ENCODE results near the gene PIP5KL1.

Gene PIP5KL1

DNA sequence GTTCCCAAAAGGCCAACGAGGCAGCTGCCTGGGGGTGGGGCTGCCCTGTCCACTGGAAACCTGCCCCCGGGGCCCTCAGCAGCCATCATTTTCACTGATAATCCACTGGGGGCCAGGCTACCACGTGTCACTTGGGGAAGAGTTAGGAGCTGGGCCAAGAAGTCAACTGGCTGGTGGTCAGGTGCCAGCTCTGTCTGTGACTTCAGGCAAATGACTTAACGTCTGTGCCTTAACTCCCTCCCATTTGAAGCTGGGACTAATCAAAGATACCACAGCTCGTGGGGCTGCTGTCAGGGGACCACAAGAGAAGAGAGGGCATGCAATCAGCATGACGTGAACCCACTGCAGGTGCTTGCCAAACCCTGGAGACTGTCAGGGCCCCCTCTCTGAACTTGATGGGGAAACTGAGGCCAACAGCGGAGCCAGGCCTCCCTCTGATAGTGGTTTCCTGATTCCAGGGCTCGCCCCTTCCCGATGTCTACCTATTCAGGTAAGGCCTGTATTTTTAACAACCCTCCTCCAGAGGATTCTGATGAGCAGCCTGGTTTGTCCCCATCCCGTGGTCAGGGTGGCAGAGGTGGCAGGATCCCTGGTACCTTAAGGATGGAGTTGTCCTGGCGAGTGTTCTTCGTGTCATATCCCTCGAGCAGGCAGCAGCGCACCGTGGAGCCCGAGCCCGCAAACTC lies 19.4 kb upstream of the PIP5KL1 start:
- no peak for DNase-seq (ENCODE audit: low read depth)

DNA sequence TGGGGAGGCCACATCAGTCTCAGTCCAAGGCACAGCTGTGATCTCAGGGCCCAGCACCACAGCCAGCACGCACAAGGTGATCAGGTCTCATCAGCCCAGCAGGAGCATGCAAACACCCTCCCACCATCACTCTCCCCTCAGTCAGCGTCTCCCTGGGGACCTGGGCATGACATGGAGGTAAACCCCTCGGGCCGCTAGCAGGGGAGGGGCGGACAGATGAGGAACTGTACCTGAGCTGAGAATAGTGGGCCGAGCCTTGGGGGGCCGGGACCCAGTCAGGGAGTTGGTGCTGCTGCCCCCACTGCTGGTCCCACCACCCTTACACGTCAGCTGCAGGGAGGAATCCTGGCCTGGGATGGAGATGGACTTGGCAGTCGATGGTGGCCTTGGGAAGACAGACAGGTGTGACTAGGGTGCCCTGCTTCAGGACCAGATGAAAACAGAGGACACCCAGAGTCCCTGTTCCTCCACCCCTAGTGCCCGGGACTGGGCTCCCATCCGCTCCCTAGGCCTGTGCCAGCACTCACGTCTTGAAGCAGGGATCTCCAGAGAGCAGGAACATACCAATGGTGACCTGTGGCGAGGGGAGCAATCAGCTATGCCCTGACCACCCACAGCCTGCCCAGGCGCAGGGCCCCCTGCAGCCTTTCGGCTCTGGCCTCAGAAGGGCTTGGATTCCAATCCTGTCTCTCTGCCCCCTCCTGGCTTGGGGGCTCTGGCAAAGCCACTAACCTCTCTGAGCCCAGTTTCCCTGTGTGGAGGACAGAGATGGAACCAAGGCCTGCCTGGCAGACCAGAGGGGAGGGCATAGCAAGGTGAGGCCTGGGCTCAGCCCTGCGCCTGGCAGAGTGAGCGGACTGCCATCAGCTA lies 17.5 kb upstream of the PIP5KL1 start:
- DNase-seq (ENCODE audit: low read depth), result no peak

DNA sequence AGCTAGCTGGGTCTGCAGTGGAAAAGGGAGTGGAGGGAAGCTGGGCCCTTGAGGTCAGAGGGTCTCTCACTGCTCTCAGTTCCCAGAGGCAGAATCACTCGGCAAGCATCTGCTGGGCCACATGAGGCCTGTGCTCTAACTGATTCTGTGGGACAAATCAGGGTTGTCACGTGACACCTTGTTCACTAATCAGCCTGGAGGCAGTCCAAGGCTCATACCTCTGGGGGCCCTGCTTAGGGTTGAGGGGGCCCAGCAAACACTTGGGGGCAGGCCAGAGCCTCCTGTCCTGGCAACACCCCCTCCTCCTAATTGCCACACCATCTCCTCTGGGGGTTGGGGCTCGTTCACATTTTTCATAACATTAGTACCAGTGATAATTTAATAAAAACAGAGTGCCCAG lies 16.2 kb upstream of the PIP5KL1 start:
- DNase-seq (ENCODE audit: low read depth), result no peak

DNA sequence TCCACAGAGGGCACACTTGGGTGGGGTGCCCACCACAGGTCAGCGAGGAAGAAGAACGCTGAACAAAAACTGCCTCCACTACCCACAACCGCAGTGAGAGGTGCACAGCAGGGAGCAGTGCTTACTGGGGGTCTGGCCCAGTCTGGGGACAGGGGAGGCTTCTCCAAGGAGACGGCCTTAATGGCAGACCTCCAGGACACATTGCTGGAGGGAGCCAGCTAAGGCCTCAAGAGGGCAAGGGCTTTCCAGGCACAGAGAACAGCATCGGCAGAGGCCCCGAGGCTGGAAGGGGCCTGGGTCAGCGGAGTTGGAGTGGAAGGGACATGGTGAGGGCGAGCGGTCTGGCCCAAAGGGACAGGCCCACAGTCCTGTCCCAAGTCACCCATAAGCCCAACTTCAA lies 15.4 kb upstream of the PIP5KL1 start:
- no peak for DNase-seq (ENCODE audit: low read depth)

DNA sequence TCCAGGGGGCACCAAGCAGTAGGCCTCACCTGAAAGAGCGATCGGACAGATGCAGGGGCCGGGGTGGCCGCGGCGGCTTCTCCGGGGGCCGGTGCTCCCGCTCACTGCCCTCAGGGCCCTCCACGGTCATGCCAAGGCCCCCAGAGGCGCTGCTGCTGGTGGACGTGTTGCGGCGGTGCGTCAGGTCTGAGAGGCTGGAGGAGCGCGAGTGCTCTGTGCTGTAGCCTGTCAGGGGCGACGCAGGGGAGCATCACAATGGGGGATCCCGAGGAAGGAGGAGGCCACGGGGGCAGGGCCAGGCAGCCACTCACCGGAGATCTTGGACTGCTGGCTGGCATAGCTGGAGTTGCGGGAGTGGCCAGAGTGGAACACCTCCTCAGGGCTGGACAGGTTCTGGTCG lies 14.8 kb upstream of the PIP5KL1 start:
- DNase-seq (ENCODE audit: low read depth), result no peak

DNA sequence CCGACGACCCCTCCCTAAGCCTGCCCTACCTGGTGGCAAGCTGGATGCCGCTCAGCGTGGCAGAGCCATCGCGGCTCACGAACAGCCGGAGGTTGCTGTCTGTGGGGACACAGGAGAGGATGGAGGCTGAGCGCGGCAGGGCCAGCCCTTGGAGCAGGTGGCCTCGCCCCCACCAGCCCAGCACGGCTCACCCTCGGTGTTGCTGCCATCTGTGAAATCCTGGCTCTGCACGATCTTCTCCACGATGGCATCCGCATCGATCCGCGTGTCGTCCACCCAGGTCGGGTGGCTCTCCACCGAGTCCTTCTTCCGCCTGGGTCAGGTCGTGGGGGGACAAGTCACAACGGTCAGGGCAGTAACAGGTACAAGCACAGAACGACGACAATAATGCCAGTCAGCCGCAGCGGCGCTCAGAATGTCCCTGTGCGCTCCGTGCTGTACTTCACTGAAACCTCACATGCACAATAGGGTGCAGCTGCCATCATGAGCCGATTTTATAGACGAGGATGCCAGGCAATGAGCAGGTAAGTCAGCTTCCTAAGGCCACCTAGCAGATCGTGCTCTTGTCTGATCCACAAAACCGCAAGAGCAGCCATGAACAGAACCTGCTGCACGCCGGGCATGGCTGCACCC lies 14.1 kb upstream of the PIP5KL1 start:
- DNase-seq (ENCODE audit: low read depth), result no peak

DNA sequence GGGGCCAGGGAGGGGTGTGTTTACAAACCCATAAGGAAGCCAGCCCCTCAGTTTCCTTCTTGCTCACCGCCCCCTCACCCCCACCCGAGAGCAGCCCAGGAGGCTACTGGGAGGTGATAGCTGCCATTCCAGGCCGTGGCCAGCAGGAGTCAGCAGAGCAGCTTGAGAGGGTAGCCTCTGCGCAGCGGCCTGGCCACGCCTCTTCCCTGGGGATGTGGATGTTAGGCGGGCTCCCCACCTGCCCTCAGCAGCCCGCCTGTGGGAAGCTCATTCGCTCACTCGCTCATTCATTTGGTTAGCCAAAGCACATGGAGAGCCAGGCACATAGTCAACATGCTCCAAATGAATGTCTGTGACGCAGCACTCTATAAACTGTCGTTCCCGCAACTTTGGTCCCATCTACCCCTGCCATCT lies 13.2 kb upstream of the PIP5KL1 start:
- DNase-seq (ENCODE audit: low read depth), result peak; percentile 65

DNA sequence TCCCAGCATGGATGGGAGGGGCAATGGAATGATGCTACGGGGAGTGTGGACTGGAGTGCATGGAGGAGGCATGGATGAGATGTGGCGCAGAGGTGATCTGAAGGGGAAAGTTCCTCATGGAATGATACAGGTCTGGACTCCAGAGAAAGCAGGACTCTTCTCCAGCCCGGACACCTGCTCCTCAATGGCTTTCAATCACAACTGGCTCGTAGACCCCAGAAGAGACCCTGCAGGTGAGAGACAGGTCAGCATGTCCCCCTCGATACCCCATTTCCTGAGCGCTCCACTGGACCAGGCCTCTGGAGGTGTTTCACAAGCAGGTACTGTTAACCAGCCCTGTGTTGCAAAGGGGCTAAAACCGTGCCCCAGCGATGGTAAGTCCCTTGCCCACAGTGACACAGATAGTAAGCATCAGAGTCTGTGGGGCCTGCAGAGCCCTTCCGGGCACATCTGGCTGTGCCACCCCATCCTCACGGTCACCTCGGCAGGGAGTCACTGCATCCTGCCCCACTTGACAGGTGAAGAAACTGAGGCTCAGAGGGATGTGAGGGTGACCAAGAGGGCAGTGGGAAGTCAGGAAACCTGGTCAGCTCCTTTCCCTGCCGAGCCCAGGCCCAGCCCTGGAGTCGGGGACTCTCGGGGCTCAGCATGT lies 12.6 kb upstream of the PIP5KL1 start:
- DNase-seq (ENCODE audit: low read depth), result no peak

DNA sequence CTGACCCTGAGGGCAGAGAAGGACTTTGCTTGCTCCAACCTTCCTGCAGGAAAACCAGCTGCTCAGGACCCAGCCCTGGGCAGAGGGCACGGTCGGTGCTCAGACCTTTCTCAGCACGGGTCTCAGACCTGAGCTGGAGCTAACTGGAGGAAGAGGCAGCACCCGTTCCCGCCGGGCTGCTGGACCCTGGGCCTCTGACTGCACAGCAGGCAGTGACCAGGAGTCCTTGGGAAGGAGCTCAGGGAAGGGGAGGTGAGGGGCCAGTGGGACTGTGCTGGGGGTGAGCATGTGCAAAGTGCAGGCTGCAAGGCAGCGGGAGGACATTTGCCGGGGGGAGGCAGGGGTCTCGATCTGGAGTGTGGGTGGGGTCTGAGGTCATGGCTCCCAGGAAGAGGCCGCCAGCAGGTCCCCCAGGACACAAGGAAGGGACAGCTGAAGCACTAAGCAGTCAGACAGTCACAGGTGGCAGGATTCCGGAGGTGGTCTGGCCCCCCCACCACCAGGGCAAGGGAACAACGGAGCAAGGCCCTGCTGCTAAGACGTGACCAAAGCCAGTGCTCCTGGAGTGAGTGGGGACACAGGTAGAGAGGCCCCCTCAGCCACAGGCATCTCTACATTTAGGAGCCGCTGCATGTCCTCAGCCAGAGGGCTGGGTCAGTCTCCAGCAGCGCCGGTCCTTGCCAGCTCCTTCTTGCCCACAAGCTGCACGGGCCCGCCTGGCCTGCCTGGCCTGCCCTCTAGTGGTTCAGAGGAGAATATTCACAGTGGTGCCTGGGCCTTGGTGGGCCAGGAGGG lies 11.8 kb upstream of the PIP5KL1 start:
- peak; percentile 75 for DNase-seq (ENCODE audit: low read depth)

DNA sequence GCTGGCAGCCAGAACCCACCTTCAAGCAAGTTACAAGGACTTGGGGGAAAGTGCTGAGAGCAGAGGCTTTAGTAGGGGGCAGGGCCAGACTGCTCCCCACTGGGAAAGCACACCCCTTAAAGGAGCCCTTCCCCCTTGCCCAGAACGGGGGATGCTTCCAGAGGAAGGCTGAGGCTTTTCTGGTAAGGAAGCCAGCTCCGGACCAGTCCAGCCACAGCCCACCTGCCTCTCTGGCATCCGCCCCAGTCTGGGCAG lies 11.3 kb upstream of the PIP5KL1 start:
- no peak for DNase-seq (ENCODE audit: low read depth)

DNA sequence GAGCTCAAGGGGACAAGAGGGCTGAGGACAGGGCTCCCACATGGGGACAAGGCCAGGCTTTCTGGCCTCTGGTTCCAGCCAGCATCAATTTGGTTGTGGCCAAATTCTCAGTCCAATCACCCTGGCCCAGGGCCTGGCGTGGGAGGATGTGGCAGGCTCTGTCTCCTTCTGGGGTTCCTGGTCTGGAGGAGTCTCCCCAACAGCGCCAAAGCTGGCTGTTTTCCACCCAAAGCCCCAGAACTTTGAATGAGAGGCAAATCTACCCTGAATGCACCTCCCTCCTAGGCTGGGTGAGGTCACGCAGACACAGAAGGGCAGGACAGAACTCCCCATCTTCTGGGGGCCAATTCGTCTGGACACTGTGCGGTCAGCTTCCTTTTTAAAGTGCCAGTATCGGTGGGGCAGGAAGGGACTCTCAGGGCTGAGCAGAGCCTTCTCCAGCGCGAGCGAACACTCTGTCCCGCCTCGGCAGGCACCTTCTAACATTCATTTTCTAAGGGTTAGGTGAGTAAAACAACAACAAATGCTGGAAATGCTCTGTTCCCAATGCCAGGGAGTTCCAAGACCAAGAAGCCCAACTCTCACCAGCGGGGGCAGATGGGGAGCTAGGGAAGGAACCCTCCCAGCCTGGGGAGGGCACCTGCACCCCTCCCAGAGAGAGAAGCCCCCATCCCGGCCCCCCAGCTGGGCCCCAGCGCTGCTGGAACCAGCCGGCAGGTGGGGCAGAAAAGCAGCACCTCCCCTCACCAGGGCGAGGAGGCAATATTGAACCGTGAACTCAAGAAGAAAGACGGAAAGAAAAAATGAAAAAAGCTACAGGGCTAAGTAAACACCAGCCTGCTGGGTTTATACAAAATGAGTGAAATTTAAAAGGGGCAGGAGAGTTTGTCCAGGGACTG lies 10.7 kb upstream of the PIP5KL1 start:
- DNase-seq (ENCODE audit: low read depth), result no peak

DNA sequence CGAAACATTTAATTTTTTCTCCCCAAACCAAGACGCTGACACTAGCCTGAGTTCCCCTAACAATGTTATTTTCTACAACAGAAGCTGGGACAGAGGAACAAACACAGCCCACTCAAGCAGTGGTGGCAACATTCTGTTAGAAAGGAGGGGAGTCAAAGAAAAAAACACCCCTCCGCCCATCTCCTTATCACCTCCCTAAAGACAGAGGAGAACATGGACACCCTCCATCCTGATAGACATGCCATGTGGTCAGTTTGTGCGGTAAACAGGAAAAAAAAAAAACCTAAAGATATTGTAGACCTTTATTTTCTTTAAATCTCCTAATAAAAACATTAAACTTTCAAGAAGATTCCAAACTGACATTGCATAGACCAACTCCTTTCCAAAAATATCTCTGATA lies 10.0 kb upstream of the PIP5KL1 start:
- DNase-seq (ENCODE audit: low read depth), result no peak

DNA sequence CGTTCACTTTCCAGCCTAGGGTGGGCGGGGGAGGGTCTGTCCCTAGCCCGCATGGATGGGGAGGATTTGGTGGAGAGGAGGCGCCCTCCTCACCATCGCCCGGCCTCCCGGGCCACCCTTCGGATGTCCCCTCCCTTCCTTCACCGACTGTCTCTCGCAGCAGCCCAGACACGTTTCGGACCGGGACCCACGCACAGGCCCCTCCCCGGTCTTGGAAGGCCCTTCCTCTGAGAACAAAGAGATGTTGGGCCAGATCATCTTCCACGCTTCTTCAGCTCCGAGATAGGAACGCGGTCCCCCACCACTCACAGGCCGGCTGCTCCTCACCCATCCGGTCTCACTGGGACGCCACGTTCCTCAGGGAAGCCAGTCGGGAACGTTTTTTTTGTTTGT lies 7.7 kb upstream of the PIP5KL1 start:
- no peak for DNase-seq (ENCODE audit: low read depth)

DNA sequence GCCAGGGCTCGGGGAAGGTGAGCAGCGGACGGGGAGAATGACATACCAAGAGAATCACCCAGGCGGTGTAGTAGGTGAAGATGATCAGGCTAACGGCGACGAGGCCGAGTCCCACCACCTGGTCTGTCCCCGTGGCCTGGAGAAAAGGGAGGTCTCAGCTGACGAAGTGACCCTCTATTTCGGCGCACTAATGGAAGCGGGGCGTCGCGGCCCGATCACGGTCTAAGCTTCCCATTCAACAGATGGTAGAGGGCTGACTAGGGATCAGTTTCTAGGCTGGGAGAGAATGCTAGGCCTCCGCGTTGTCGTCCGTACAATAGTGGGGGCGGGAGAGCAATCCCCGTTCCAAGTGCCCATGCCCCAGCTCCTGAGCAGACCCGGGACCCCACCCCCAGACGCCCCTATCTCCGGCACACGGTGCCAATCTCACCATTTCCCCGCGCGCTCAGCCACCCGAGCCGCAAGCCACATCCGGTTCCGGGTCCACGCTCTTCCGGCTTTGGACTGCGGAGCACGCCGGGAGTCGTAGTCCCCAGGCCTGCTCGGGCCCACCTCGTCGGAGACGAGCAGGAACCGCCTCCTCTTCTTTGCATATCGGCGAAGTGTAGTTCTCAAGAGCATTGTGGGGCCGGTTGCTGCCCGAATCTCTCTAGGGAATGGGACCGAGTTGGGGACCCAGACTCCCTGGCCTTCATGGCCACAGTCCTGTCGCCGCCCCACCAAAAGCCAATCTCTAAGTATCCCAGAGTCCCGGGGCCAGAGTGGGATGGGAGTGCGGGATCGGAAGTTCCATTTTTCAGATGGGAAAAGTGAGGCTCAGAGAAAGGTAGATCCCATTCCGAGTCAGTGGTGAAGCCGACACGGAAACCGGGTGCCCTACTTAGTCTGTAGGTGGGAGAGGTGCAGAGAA lies 7.1 kb upstream of the PIP5KL1 start, which contains the start of gene DPM2:
Gene DPM2 (minus strand): TSS at position 467 of the 910 bp plus-strand sequence. CDS start 34 bp downstream, at position 433.
- DNase-seq (ENCODE audit: low read depth), result peak; percentile 78

DNA sequence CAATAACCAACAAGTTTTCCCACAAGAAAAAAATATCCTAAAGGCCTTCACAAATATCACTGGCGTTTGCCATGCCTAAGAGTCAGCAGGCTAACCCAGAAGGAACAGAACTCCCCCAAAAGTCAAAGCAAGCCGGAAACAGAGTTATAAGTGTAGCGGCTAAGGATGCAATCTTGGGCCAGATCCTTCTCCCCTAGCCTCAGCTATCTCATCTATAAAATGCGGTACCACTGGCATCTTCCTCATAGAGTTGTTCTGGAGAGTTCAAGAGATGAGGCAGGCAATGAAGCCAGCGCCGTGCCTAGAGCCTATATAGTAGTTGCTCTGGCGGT lies 6.4 kb upstream of the PIP5KL1 start:
- no peak for DNase-seq (ENCODE audit: low read depth)

DNA sequence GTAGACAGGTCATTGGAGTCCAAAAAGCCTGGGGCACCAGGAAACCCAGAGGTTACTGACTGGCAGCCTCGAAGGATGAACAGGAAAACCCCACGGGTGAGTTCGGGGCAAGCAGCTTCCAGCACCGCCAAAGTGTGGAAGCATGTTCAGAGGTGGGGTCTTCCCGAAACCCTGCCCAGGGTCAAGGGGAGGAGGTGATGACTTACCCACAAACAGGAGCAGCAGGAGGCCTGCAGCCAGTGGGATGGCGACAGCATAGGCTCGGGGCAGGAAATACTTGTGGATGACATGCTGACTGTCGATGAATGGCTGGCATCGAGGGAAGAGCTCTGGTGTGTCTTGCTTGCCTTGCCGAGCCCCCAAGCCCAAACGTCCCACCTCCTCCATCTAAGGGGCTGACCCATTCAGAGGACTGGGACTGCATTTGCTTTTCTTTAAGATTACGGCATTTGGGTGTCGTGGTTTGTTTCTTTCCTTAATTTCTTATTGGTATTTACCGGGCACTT lies 5.8 kb upstream of the PIP5KL1 start:
- DNase-seq (ENCODE audit: low read depth), result no peak

DNA sequence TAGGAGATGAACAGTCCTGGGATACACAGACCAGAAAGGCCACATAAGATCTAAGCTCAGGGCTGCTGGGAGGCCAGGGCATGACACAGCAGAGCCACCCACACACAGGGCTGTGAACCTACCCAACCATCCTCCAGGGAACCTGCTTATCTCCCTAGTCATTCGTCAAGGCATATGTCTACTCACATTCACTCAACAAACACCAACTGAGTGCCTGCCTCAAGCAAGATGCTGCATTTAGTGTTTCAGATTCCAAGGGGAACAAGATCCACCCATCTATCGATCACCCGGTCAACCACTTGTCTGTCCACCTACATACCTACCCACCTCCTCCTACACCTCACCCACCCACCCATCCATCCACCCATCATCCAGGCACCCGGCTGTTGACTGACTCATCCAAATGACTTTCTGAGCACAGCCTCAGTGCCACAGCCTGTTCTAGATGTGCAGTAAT lies 5.2 kb upstream of the PIP5KL1 start:
- DNase-seq (ENCODE audit: low read depth), result no peak

DNA sequence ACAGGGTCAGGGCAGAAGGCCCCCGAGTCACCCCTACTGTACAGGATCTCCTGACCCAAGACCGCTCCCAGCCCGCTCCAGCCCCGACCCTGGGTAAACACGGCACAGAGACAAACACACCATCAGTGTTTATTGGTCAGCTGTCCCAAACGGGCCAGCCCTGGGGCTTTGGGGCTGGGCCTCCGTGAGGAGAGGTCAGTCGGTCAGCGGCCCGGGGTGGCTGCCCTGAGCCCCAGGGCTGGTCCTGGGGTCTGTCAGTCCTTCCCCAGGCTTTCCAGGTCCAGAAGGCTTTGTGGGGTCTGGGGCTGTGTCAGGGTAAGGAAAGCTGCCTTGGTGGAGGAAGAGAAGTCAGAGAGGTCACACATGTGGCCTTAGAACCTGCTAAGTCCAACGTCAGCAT lies 4.4 kb upstream of the PIP5KL1 start:
- no peak for DNase-seq (ENCODE audit: low read depth)

DNA sequence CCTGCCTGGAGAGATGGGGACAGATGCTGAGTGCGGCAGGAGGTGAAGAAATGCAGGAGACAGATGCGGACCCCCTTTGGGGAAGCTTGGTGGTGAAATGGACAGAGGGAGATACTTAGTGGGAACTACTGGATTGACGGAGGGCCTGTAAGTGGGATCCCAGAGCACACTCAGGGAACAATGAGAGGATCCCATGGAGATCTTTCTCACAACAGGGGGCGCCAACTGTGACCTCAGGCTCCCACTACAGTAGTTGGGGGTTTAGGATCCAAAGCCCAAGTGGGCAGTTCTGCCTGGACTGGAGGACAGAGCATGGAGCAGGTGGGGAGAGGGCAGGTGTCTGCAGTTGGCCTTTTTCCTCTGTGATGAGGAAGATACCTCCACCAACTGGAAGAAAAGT lies 3.7 kb upstream of the PIP5KL1 start:
- no peak for DNase-seq (ENCODE audit: low read depth)
